ENCODE data around the gene TTC9.

- TF ChIP-seq CTCF (IDR thresholded peaks at IDR 0.05) (peak; percentile 55 to 63), POLR2A (IDR thresholded peaks at IDR 0.05) (no peak), EP300 (IDR thresholded peaks at IDR 0.05) (no peak)
These were observed 19.5 kb upstream of the TTC9 start for GRCh38 chr14:70622111-70622712.
